HCT116 (cell line): ENCODE data around the gene FGG. TPM values are rescaled to one million over a fixed set of nuclear protein-coding genes. Genes with fewer than 3 reads are reported as not detected.

ENCODE experiments used
- ATAC-seq: fragments of 200-7000 bp; cut with Tn5 transposase; 2 replicates; pipeline ENCODE4 v1.9.1; 2020; ENCODE audit warnings: mild to moderate bottlenecking, moderate library complexity
- BruUV-seq: library from RNA; stranded (reverse); fragments of 400-500 nt; replicated peaks from 2 replicates; lab custom pipeline; 2021; lab: Mats Ljungman, UMichigan
- CTCF ChIA-PET: fragments of 300-600 bp; sonication (Branson Sonifier 250); formaldehyde crosslinking; loops from one replicate; lab custom pipeline; 2021; ENCODE audit warnings: antibody characterized with exemption; lab: Charles Lee
- POLR2A ChIA-PET: fragments of 300-600, 350-600 bp; sonication (Branson Sonifier 250); formaldehyde crosslinking; loops from one replicate; lab custom pipeline; 2021; ENCODE audit warnings: antibody characterized with exemption; lab: Charles Lee
- RAD21 ChIA-PET, 2 experiments: fragments of 300-600 bp; sonication (Branson Sonifier 250); formaldehyde crosslinking; loops; one replicate each; lab custom pipeline; 2023; ENCODE audit warnings: low total read pairs in 2 of 2; ENCODE audit not compliant: uncharacterized antibody in 2 of 2, unreplicated experiment in 2 of 2, low non-redundant PET in 1 of 2; lab: Charles Lee
- DNase-seq: peaks from one replicate; pipeline ENCODE4 v3.0.0-alpha.2; 2010; ENCODE audit warnings: low read depth, low spot score
- H2AFZ ChIP-seq: fragments of 200-600 bp; shearing (Covaris generic), sonication (generic); 2 replicates; pipeline ENCODE4 v1.6.1; 2017; ENCODE audit warnings: low read depth, mixed run types, mixed read lengths, antibody characterized with exemption, low read length; ENCODE audit not compliant: poor library complexity, severe bottlenecking
- H3K27ac ChIP-seq: 2 replicates; pipeline ENCODE4 v1.5.1; 2012; ENCODE audit warnings: low read depth, low read length
- H3K27me3 ChIP-seq: fragments of 200-600 bp; sonication (generic); 2 replicates; pipeline ENCODE4 v1.6.1; 2016; ENCODE audit warnings: mixed run types, low read length, mixed read lengths; ENCODE audit not compliant: insufficient read depth
- H3K36me3 ChIP-seq, 2 experiments: fragments of 200-500 bp in 1 of 2; fragments of 200-600 bp in 1 of 2; sonication (Bioruptor generic) in 1 of 2; sonication (generic) in 1 of 2; 2 replicates each; pipeline versions ENCODE4 v1.5.1 to v1.6.1; 2014 to 2016; ENCODE audit warnings: low read length in 2 of 2, inconsistent platforms in 1 of 2, mixed read lengths in 1 of 2, mixed run types in 1 of 2; ENCODE audit not compliant: insufficient read depth in 2 of 2, control insufficient read depth in 1 of 2
- H3K4me1 ChIP-seq, 2 experiments: fragments of 200-600 bp in 1 of 2; sonication (generic) in 1 of 2; 2 replicates each; pipeline versions ENCODE4 v1.5.1 to v1.6.1; 2012 to 2017; ENCODE audit warnings: low read length in 2 of 2, inconsistent platforms in 1 of 2, mild to moderate bottlenecking in 1 of 2, mixed read lengths in 1 of 2, mixed run types in 1 of 2, moderate library complexity in 1 of 2; ENCODE audit not compliant: insufficient read depth in 2 of 2, control insufficient read depth in 1 of 2
- H3K4me2 ChIP-seq: fragments of 200-600 bp; sonication (generic); 2 replicates; pipeline ENCODE4 v1.6.1; 2017; ENCODE audit warnings: mixed run types, low read length, mixed read lengths
- H3K4me3 ChIP-seq, 2 experiments: fragments of 200-600 bp in 1 of 2; sonication (generic) in 1 of 2; replicated peaks in 1 of 2; 2 replicates each; pipeline ENCODE4 v1.5.1; 2011 to 2016; ENCODE audit warnings: low read length in 2 of 2, control low read depth in 1 of 2, low read depth in 1 of 2, mild to moderate bottlenecking in 1 of 2, mixed read lengths in 1 of 2, mixed run types in 1 of 2
- H3K79me2 ChIP-seq: fragments of 200-600 bp; sonication (generic); 2 replicates; pipeline ENCODE4 v1.6.1; 2017; ENCODE audit warnings: mild to moderate bottlenecking, mixed run types, low read length, moderate library complexity, mixed read lengths; ENCODE audit not compliant: insufficient read depth
- H3K9ac ChIP-seq: fragments of 200-600 bp; sonication (generic); 2 replicates; pipeline ENCODE4 v1.6.1; 2016; ENCODE audit warnings: low read length, mixed read lengths
- H3K9me2 ChIP-seq: fragments of 200-600 bp; sonication (generic), shearing (Covaris generic); 2 replicates; pipeline ENCODE4 v1.6.1; 2017; ENCODE audit warnings: mixed run types, mild to moderate bottlenecking, moderate library complexity; ENCODE audit not compliant: insufficient read depth
- H3K9me3 ChIP-seq, 2 experiments: fragments of 200-500 bp in 1 of 2; fragments of 200-600 bp in 1 of 2; sonication (Bioruptor generic) in 1 of 2; sonication (generic) in 1 of 2; 2 replicates each; pipeline ENCODE4 v1.6.1; 2014 to 2017; ENCODE audit warnings: low read length in 2 of 2, mixed read lengths in 2 of 2, inconsistent platforms in 1 of 2, low read depth in 1 of 2, mild to moderate bottlenecking in 1 of 2, mixed run types in 1 of 2, moderate library complexity in 1 of 2; ENCODE audit not compliant: control insufficient read depth in 1 of 2, insufficient read depth in 1 of 2
- H4K20me1 ChIP-seq: fragments of 200-600 bp; sonication (generic), shearing (Covaris generic); 2 replicates; pipeline ENCODE4 v1.6.1; 2017; ENCODE audit warnings: mixed run types, mild to moderate bottlenecking, moderate library complexity; ENCODE audit not compliant: insufficient read depth
- CBX3 ChIP-seq: IDR thresholded peaks from 2 replicates; pipeline ENCODE4 v1.6.1; 2012; ENCODE audit warnings: low read depth
- EGR1 ChIP-seq: IDR thresholded peaks from 2 replicates; pipeline ENCODE4 v1.6.1; 2012; ENCODE audit warnings: low read depth
- ELF1 ChIP-seq: IDR thresholded peaks from 2 replicates; pipeline ENCODE4 v1.6.1; 2012; ENCODE audit warnings: low read depth, borderline replicate concordance
- EZH2 ChIP-seq: fragments of 200-600 bp; sonication (generic); IDR thresholded peaks from 2 replicates; pipeline ENCODE4 v1.6.1; 2017; ENCODE audit warnings: antibody characterized with exemption, mixed run types
- EZH2phosphoT487 ChIP-seq: fragments of 200-600 bp; IDR thresholded peaks from 2 replicates; pipeline ENCODE4 v1.6.1; 2018; ENCODE audit warnings: antibody characterized with exemption, borderline replicate concordance
- FOSL1 ChIP-seq: IDR thresholded peaks from 2 replicates; pipeline ENCODE4 v1.6.1; 2012; ENCODE audit warnings: low read depth
- JUND ChIP-seq: IDR thresholded peaks from 2 replicates; pipeline ENCODE4 v1.6.1; 2012
- POLR2A ChIP-seq: IDR thresholded peaks from 2 replicates; pipeline ENCODE4 v1.7.0; 2011; ENCODE audit warnings: borderline replicate concordance; ENCODE audit not compliant: insufficient read depth, insufficient read length; ENCODE audit errors: extremely low read depth
- POLR2AphosphoS5 ChIP-seq: IDR thresholded peaks from 2 replicates; pipeline ENCODE4 v1.6.1; 2011; ENCODE audit warnings: mild to moderate bottlenecking, low read depth, low read length, moderate library complexity
- SIN3A ChIP-seq: IDR thresholded peaks from 2 replicates; pipeline ENCODE4 v1.6.1; 2012; ENCODE audit warnings: low read depth
- SP1 ChIP-seq: IDR thresholded peaks from 2 replicates; pipeline ENCODE4 v1.6.1; 2012; ENCODE audit warnings: low read depth
- TCF7L2 ChIP-seq: IDR thresholded peaks from 2 replicates; pipeline ENCODE4 v1.7.0; 2011; ENCODE audit warnings: borderline replicate concordance, inconsistent platforms; ENCODE audit not compliant: insufficient read depth, insufficient read length; ENCODE audit errors: extremely low read depth
- YY1 ChIP-seq: IDR thresholded peaks from 2 replicates; pipeline ENCODE4 v1.6.1; 2011; ENCODE audit warnings: low read length, low read depth, moderate library complexity, mild to moderate bottlenecking; ENCODE audit not compliant: insufficient replicate concordance; ENCODE audit errors: extremely low read depth
- ZFX ChIP-seq: fragments of 450-650 bp; IDR thresholded peaks from 2 replicates; pipeline ENCODE4 v1.6.1; 2017
- ZNF274 ChIP-seq: fragments of 200-500 bp; sonication (Bioruptor generic); IDR thresholded peaks from 2 replicates; pipeline ENCODE4 v1.6.1; 2014; ENCODE audit warnings: mild to moderate bottlenecking, low read depth, low read length, inconsistent platforms
- intact Hi-C: fragments of 100-400 bp; cut with micrococcal nuclease; formaldehyde crosslinking; loops from 2 replicates; pipeline ENCODE4 v1.10.0; 2022
- total RNA-seq: library from RNA; stranded (reverse); gene quantifications from one replicate; pipeline ENCODE4 v1.2.1, GENCODE V29; 2021; ENCODE audit not compliant: unreplicated experiment
- TF ChIP-seq, protein P1 (sequence below), 3 experiments: fragments of 200-600 bp in 1 of 3; sonication (generic) in 1 of 3; IDR thresholded peaks in 2 of 3; conservative IDR thresholded peaks in 1 of 3; 2 replicates each; pipeline ENCODE4 v1.5.1; 2012 to 2017; ENCODE audit warnings: low read depth in 2 of 3, low read length in 2 of 3, antibody characterized with exemption in 1 of 3, borderline replicate concordance in 1 of 3, control low read depth in 1 of 3, mild to moderate bottlenecking in 1 of 3, mixed read lengths in 1 of 3, mixed run types in 1 of 3, moderate library complexity in 1 of 3; ENCODE audit not compliant: insufficient read depth in 1 of 3
- TF ChIP-seq, protein P2 (sequence below): IDR thresholded peaks from 2 replicates; pipeline ENCODE4 v1.6.1; 2012
- TF ChIP-seq, protein P3 (sequence below): IDR thresholded peaks from 2 replicates; pipeline ENCODE4 v1.6.1; 2012
- TF ChIP-seq, protein P4 (sequence below): IDR thresholded peaks from 2 replicates; pipeline ENCODE4 v1.6.1; 2012; ENCODE audit warnings: low read depth
- TF ChIP-seq, protein P5 (sequence below): IDR thresholded peaks from 2 replicates; pipeline ENCODE4 v1.6.1; 2011; ENCODE audit warnings: mild to moderate bottlenecking, low read length, moderate library complexity; ENCODE audit not compliant: insufficient replicate concordance; ENCODE audit errors: extremely low read depth

Gene FGG
- total RNA-seq, 1 experiment from 2014 or later: 2.7 TPM

DNA sequence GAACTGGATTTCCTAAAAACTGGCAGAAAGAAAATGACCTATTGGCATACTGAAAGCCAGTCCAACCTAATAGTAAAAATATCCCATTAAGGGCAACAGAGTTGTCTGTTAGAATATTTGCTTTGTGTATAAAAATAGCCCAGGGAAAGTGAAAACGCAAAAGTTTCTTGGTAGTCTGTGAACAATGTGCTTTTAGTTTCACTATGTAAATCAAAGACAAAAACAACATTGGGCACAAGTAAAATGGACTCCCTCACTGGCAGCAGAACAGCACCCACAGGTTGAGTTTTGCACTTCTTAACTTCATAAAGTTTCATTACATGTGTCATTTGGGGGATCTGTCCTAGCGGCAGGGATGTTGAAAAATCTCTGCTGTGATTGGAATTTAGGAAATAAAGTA is 4.3 kb upstream of the FGG start:
- BruUV-seq: no TSS peak
- H3K9me2 ChIP-seq: no peaks in the 10 kb centered on the region
- H3K79me2 ChIP-seq: no peaks in the 10 kb centered on the region
- no peak overlapping the region for H2AFZ ChIP-seq
- intact Hi-C loops: loop anchor here (10.0 kb wide), 1 partner anchor 842 kb away; no protein-coding TSS in a partner anchor
- H4K20me1 ChIP-seq: no peaks in the 10 kb centered on the region
- no peak overlapping the region for H3K4me2 ChIP-seq
- TF ChIP-seq CBX3 (no peak), POLR2A (no peak), ELF1 (no peak), EZH2phosphoT487 (no peak), EGR1 (no peak), SP1 (no peak), TCF7L2 (no peak), JUND (no peak), ZFX (no peak), EZH2 (no peak), ZNF274 (no peak), YY1 (no peak), FOSL1 (no peak), SIN3A (no peak), POLR2AphosphoS5 (no peak)
- TF ChIP-seq, protein P1, sequence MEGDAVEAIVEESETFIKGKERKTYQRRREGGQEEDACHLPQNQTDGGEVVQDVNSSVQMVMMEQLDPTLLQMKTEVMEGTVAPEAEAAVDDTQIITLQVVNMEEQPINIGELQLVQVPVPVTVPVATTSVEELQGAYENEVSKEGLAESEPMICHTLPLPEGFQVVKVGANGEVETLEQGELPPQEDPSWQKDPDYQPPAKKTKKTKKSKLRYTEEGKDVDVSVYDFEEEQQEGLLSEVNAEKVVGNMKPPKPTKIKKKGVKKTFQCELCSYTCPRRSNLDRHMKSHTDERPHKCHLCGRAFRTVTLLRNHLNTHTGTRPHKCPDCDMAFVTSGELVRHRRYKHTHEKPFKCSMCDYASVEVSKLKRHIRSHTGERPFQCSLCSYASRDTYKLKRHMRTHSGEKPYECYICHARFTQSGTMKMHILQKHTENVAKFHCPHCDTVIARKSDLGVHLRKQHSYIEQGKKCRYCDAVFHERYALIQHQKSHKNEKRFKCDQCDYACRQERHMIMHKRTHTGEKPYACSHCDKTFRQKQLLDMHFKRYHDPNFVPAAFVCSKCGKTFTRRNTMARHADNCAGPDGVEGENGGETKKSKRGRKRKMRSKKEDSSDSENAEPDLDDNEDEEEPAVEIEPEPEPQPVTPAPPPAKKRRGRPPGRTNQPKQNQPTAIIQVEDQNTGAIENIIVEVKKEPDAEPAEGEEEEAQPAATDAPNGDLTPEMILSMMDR (IDR thresholded peaks at IDR 0.05 in 2 of 3, conservative IDR thresholded peaks at IDR 0.05 in 1 of 3; ENCODE audit: borderline replicate concordance in 1 of 3, insufficient read depth in 1 of 3, low read depth in 2 of 3, low read length in 2 of 3): no peak
- TF ChIP-seq, protein P2, sequence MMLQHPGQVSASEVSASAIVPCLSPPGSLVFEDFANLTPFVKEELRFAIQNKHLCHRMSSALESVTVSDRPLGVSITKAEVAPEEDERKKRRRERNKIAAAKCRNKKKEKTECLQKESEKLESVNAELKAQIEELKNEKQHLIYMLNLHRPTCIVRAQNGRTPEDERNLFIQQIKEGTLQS: no peak
- TF ChIP-seq, protein P3, sequence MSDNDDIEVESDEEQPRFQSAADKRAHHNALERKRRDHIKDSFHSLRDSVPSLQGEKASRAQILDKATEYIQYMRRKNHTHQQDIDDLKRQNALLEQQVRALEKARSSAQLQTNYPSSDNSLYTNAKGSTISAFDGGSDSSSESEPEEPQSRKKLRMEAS: no peak
- TF ChIP-seq, protein P4, sequence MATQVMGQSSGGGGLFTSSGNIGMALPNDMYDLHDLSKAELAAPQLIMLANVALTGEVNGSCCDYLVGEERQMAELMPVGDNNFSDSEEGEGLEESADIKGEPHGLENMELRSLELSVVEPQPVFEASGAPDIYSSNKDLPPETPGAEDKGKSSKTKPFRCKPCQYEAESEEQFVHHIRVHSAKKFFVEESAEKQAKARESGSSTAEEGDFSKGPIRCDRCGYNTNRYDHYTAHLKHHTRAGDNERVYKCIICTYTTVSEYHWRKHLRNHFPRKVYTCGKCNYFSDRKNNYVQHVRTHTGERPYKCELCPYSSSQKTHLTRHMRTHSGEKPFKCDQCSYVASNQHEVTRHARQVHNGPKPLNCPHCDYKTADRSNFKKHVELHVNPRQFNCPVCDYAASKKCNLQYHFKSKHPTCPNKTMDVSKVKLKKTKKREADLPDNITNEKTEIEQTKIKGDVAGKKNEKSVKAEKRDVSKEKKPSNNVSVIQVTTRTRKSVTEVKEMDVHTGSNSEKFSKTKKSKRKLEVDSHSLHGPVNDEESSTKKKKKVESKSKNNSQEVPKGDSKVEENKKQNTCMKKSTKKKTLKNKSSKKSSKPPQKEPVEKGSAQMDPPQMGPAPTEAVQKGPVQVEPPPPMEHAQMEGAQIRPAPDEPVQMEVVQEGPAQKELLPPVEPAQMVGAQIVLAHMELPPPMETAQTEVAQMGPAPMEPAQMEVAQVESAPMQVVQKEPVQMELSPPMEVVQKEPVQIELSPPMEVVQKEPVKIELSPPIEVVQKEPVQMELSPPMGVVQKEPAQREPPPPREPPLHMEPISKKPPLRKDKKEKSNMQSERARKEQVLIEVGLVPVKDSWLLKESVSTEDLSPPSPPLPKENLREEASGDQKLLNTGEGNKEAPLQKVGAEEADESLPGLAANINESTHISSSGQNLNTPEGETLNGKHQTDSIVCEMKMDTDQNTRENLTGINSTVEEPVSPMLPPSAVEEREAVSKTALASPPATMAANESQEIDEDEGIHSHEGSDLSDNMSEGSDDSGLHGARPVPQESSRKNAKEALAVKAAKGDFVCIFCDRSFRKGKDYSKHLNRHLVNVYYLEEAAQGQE: no peak
- TF ChIP-seq, protein P5, sequence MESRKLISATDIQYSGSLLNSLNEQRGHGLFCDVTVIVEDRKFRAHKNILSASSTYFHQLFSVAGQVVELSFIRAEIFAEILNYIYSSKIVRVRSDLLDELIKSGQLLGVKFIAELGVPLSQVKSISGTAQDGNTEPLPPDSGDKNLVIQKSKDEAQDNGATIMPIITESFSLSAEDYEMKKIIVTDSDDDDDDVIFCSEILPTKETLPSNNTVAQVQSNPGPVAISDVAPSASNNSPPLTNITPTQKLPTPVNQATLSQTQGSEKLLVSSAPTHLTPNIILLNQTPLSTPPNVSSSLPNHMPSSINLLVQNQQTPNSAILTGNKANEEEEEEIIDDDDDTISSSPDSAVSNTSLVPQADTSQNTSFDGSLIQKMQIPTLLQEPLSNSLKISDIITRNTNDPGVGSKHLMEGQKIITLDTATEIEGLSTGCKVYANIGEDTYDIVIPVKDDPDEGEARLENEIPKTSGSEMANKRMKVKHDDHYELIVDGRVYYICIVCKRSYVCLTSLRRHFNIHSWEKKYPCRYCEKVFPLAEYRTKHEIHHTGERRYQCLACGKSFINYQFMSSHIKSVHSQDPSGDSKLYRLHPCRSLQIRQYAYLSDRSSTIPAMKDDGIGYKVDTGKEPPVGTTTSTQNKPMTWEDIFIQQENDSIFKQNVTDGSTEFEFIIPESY: no peak
- no peaks in the 10 kb centered on the region for H3K4me1 ChIP-seq
- no peaks in the 10 kb centered on the region for H3K9me3 ChIP-seq
- no peak overlapping the region for H3K9ac ChIP-seq
- DNase-seq (no peak), ATAC-seq (no peak)
- RAD21 ChIA-PET: no interaction called here
- no peaks in the 10 kb centered on the region for H3K36me3 ChIP-seq
- CTCF ChIA-PET: interaction anchor here (0.8 kb wide), 1 partner anchor 57 kb away, joined by 3 read pairs; no protein-coding TSS in a partner anchor
- H3K27me3 ChIP-seq: no peaks in the 10 kb centered on the region
- H3K4me3 ChIP-seq: no peak overlapping the region
- POLR2A ChIA-PET: no interaction called here
- no peak overlapping the region for H3K27ac ChIP-seq
